HL-60 (cell line): ENCODE data around the gene ABLIM1.

Experiments
- POLR2AphosphoS5 ChIP-seq: IDR thresholded peaks from 2 replicates; pipeline ENCODE4 v1.6.1; 2012; ENCODE audit warnings: low read depth
- TF ChIP-seq, protein P1 (sequence below): IDR thresholded peaks from one replicate; pipeline ENCODE4 v1.5.1; 2011; ENCODE audit warnings: low read length, control low read depth, inconsistent platforms; ENCODE audit not compliant: insufficient read depth
- TF ChIP-seq, protein P2 (sequence below): IDR thresholded peaks from 2 replicates; pipeline ENCODE4 v1.6.1; 2012; ENCODE audit warnings: low read depth; ENCODE audit not compliant: insufficient replicate concordance

DNA sequence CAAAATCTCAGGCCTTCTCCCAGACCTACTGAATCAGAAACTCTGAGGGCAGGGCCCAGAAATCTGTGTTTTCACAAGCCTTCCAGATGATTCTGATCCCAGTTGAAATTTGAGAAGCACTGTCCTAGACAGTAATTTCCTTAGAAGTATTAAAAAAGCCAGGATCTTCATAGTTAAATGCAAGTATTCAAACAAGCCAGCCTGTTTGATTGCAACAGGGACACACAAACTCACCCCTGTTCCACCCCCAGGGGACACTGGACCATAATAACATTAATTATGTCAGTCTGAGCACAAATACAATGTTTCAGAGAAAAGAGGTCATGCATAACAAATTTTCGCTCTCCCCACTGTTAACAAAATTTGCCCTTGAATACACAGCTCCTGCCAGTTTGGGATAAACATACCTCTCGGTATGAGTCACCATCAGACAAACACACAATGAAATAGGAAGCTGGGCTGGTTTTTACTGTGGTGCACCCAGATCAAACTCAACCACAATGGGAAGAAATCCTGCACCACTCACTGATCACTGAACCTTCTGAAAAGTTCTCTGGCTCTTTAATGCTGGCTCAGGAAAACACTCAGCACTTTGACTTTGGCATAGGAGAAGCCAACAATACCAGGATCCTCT lies 34.3 kb downstream of the ABLIM1 start:
- TF ChIP-seq POLR2AphosphoS5: no peak
- TF ChIP-seq, protein P1, sequence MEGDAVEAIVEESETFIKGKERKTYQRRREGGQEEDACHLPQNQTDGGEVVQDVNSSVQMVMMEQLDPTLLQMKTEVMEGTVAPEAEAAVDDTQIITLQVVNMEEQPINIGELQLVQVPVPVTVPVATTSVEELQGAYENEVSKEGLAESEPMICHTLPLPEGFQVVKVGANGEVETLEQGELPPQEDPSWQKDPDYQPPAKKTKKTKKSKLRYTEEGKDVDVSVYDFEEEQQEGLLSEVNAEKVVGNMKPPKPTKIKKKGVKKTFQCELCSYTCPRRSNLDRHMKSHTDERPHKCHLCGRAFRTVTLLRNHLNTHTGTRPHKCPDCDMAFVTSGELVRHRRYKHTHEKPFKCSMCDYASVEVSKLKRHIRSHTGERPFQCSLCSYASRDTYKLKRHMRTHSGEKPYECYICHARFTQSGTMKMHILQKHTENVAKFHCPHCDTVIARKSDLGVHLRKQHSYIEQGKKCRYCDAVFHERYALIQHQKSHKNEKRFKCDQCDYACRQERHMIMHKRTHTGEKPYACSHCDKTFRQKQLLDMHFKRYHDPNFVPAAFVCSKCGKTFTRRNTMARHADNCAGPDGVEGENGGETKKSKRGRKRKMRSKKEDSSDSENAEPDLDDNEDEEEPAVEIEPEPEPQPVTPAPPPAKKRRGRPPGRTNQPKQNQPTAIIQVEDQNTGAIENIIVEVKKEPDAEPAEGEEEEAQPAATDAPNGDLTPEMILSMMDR: no peak
- TF ChIP-seq, protein P2, sequence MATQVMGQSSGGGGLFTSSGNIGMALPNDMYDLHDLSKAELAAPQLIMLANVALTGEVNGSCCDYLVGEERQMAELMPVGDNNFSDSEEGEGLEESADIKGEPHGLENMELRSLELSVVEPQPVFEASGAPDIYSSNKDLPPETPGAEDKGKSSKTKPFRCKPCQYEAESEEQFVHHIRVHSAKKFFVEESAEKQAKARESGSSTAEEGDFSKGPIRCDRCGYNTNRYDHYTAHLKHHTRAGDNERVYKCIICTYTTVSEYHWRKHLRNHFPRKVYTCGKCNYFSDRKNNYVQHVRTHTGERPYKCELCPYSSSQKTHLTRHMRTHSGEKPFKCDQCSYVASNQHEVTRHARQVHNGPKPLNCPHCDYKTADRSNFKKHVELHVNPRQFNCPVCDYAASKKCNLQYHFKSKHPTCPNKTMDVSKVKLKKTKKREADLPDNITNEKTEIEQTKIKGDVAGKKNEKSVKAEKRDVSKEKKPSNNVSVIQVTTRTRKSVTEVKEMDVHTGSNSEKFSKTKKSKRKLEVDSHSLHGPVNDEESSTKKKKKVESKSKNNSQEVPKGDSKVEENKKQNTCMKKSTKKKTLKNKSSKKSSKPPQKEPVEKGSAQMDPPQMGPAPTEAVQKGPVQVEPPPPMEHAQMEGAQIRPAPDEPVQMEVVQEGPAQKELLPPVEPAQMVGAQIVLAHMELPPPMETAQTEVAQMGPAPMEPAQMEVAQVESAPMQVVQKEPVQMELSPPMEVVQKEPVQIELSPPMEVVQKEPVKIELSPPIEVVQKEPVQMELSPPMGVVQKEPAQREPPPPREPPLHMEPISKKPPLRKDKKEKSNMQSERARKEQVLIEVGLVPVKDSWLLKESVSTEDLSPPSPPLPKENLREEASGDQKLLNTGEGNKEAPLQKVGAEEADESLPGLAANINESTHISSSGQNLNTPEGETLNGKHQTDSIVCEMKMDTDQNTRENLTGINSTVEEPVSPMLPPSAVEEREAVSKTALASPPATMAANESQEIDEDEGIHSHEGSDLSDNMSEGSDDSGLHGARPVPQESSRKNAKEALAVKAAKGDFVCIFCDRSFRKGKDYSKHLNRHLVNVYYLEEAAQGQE: no peak
